Measurements from ENCODE around the gene IFI6.
"Not testable (repeated sequence)": the region's sequence is repeated elsewhere in the genome, so short reads cannot be mapped to it uniquely, and the experiment has no call there.

IFI6 gene

DNA sequence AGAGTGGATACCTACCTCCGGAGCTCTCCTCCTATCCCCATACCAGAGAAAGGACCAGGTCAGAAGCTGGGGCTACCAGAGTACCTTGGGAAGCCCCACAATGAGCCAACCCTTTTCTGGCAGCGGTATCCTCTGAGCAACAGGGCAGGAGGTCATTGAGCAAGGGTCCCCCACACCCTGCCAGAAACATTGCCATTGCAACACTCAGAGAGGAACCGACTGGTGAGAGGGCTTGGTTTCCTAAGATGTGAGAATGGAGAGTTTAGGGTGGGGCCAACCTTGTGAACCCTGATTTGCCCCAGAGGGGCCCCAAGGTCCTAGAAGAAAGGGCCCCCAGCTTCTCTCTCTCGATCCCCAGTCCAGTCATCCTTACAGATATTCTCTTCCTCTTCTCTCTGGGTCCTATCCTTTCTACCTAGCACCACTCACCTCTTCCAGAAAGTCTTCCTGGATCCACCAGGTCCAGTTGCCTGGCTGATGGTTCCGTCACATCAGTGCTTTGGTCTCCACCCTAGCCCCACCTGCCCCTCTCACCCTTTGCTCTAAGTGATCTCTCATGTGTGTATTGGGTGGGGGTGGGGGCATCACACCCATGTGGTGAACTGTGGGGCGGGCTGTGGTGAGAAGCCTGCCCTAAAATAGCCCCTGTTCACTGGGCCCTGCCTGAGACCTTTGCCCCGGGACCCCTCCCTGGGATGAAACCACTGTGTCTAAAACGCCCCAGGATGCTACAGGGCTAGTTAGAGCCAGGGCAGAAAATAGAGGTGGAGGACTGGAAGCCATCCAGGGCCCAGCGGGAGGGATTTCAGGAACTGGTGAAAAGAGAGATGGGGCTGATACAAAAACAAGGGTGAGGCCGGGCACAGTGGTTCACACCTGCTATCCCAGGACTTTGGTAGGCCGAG, 45.7 kb downstream of the IFI6 start:
- DNase-seq, result no peak

DNA sequence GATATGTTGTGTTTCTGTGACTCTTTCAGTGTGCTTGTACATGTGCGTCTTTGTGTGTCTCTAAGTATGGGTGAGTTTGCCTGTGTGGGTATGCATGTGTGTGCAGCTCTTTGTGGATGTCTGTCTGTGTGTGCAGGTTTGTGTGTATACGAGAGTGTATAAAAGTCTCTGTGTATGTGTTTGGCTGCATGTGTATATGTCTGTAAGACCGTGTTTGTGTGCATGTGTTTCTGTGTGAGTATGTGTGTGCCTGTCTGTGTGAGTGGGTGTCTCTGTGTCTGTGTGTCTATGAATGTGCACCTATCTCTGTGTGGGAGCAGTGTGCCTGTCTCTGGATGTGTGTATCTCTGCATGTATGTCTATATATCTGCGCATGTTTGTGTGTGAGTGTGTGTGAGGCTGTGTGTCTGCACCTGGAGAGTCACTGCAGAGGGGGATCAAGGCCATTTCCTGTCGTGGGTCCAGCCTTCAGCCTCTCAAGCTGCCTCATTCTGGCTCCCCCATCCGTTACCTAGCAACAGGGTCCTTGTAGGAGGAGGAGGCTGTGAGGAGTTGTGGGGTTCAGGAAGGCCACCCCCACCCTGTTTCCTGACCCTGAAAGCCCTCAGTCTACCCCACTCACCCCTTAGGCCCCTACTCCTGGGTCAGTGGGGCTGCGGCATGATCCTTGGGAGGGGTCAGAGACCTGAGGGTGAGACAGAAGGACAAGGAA, 47.4 kb downstream of the IFI6 start:
- DNase-seq, result no peak

DNA sequence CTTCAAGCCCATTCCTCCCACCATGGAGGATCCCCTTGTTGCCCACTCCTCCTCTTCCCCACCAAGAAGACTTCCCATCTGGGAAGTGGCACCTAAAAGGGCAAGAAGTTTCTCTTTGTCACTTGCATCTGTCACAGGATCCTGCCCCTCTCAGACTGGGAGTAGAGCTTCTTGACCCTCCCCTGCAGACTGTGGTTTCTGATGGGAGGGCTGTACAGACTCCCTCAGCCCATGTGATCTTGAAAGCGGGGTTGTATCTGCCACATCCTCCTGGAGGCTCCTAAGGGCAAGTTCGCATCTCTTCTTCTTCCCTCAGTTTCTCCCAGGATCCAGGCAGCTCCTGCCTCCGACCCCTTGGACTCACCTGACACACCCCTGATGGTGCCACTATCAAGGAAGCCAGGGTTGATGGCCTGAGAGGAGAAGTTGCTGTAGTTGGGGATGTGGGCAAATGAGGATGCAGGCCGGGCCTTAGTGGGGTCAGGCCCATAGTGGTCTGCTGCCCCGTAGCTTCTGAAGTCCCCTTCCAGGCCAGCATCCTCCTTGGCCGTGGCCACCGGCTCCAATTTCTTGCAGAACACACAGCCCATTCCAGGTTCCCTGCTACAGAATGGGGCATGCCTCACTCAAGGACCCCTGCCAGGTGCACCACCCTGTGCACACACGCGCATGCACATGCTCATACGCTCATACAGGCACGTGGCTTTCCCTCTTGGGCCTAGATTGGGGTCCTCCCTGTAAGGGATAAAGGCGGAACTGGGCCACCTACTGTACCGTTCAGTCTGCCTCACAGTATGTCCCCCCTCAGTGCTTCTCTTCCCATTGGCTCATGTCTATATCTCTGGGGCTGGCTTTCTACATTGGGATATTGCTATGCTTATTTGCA, 48.4 kb downstream of the IFI6 start:
- no peak for DNase-seq

DNA sequence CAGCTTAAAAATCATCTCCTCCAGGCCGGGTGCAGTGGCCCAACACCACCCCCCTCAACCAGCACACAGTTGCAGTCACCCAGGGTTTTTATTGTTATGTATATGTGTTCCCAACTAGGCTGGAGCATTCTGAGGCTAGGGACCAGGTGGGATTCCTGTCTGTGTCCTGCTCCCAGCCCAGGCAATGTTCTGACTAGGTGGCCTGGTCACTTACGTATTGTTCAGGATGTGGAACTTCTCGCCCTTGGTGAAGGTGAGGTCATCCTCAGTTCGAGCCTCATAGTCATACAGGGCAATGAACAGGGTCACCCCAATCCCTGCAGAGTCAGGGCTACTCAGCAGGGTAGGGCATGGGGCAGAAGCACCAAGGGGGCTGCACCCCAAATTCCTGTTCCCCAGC, 49.2 kb downstream of the IFI6 start:
- DNase-seq, result no peak

DNA sequence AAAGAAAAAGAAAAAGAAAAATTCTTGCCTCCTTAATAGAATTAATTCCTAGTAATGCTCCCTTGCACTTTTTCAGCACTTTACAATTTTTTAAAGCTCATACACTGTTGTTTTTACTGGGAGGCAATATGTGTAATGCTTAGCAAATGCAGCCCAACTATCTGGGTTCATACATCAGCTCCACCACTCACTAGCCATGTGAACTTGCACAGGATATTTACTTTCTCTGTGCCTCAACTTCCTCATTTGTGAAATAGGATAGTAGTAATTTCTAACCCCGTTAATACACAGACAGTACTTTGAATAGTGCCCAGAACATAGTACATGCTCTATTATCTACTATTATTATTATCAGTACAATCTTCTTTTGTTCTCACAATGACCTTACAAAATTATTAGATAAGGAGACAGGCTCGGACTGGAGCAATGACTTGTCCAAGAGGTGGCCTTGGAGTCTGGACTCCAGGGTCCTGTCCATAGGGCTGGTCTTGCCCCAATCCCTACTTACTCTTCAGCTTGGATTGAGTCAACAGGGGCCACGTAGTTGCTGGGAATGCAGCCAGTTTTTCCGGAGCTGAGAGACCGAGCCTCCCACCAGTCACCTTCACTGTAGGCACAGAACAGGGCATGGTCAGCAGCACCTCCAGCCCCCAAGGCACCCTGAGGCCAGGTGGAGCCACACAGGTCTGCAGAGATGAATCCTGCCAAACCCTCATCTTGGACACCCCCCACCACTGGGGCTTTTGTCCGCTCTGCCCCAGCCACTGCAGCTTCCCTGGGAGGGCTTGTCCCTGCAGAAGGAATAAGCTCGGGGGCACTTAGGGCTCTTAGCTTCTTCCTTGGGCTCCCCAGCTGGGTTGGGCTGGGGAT, 50.7 kb downstream of the IFI6 start:
- no peak for DNase-seq

DNA sequence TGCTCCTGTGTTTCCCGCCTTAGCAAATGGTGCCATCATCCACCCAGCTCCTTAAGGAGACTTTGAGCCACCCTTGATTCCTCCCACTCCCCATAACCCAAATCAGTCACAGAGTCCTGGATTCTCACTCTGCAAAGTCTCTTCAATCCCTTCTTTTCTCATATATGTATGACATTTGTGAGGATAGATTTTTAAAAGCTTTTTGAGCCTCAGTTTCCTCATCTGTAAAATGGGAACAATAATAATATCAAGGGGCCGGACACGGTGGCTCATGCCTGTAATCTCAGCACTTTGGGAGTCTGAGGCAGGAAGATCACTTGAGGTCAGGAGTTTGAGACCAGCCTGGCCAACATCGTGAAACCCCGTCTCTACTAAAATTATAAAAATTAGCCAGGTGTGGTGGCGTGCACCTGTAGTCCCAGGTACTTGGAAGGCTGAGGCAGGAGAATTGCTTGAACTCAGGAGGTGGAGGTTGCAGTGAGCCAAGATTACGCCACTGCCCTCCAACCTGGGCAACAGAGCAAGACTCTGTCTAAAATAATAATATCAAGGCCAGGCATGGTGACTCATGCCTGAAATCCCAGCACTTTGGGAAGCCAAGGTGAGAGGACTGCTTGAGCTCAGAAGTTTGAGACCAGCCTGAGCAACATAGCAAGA, 52.1 kb downstream of the IFI6 start:
- DNase-seq, result not testable (repeated sequence)

DNA sequence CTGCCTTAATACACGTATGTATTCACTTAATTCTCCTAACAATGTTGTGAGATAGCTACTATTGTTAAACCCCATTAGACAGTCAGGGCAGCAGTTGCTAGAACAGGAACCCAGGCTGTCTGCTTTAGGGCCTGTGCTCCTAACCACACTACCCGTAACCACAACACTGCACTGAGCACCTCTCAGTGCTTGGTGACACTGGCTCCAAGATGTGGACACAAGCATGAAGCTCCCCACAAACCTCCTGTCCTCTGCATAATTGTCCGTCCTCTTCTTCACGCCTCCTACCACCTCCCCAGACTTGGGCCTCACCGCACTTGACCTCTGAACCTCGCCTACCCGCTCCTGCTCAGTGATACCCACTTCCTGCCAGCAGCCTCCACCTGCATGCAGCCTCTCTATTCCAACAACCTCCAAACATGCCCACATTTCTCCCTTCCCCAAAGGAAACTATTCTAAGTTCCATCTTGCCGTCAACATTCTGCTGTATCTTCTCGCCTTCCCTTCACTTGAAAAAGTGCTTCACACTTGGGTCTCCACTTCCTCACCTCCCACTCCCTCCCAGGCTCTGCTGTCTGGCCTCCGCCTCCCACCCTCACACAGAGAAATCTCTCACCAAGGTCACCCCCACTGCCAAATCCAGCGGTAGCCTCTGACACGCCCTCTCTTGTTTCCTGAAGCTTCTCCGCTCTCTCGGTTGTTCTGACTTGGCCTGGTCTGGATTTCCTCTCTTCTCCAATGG, 53.5 kb downstream of the IFI6 start:
- DNase-seq, result no peak

DNA sequence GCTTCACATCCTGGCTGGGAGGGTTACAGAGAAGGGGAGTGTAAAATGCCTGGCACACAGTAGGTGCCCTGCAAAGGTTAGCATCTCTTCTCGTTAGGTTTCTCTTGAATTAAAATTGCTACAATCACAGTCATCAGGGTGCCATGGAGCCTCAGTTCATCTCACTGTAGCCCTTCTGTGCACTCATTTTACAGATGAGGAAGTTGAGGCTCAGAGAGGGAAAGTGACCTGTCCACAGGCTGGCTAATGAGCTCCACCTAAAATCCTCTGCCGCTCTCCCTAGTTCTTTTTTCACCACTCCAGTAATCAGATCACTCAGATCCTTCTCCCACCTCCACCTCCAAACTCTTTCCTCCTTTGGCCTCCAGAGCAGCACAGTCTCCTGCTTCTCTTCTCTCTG, 54.6 kb downstream of the IFI6 start:
- no peak for DNase-seq

DNA sequence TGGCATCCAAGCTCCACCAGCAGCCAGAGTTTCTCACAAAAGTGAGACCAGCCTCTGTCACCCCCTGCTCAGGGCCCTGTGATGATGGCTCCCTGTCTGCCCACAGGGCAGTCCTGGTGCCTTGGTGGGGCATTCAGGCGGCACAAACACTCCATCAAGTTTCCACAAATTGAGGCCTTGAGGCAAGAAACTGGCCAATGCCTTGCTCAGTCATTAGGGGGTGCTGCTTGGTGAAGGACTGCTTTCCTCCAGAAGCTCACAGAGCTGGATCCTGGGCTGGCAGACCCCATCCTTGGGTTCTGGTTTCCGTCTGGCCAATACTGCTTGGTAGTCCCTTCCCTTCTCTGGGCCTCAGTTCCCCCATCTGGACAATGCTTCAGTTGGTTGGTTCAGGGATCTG, 55.6 kb downstream of the IFI6 start:
- DNase-seq, result no peak
